GM21576 (cell line): ENCODE data around the gene SCTR.
"Not testable (repeated sequence)": the region's sequence is repeated elsewhere in the genome, so short reads cannot be mapped to it uniquely, and the experiment has no call there.

Source experiments
- ATAC-seq: cut with Tn5 transposase; IDR thresholded peaks from one replicate; pipeline ENCODE4 v1.9.1; 2021; ENCODE audit warnings: mild to moderate bottlenecking, moderate library complexity; ENCODE audit not compliant: unreplicated experiment

The SCTR gene

DNA sequence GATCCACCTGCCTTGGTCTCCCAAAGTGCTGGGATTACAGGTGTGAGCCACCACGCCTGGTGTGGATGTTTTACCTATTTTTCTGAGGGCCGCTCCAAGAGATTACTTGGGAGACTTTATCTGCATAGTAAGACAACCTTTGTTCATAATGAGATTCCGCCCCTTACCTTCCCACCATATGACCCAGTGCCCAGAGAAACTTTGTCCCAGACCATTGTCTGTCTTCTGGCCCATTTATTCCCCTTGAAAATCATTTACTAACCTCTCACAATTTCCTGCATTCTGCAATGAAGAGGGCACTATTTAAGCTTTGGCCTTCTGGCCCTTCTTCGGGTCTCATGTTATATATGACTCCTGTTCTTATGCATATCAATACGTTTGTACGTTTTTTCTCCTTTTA is 106.4 kb downstream of the SCTR start:
- ATAC-seq: no peak

DNA sequence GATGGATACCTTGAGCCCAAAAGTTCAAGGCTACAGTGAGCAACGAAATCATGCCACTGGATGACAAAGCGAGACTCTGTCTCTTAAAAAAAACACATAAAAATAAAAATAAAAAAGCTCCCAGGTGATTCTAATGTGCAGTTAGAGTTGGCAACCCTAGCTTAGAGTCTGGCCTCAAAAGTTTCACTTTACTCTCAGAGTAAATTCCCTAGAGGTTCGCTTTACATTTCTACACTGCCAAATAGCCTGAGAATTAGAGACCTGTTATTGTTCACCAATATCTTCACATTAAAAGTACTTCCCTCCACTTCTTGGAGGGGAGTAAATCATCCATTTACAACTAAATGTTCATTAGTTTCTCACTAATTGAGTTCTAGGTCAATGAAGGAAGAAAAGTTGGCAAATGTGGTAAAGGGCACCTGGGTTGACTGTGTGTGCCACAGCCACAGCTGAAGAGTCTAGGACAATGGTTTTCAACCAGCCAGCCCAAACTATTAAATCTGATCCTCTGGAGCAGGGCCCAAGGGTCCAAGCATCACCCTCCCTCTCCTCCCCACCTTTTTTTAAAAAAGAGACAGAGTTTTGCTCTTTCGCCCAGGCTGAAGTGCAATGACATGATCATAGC is 107.9 kb downstream of the SCTR start:
- no peak for ATAC-seq

DNA sequence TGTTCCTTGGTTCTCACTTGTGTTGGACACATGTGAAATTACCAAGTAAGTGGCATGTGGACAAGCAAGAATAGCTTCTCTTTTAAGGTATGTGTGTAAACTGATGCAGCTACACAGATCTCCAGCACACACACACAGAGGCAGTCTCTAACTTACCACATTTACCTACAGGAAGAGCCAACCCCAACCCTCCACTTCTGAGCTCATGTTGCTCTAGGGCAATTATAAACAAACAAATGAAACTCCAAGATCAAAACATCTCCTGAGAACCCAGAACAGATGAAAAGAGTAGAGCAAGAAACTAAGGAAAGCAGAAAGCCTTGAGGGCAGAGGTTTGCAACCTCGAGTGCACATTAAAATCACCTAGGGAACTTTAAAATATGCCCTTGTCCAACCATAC is 108.7 kb downstream of the SCTR start:
- ATAC-seq: no peak

DNA sequence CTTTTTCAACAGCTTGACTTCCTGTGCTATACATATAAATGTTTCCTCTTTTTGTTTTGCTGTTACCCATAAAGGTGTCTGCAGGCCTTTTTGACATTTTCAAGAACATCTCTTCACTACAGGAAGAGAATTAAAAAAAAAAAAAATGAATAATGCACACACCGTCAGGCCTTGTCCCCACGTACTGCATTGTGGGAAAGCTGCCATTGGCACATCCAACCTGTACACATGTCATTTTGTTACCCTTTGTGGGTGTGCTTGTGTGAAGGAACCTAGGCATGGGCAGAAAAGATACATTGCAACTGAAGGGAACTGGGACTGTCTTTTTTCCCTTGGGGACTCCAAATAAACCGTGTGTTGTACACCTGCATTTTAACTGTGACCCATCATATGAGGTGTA is 109.4 kb downstream of the SCTR start:
- ATAC-seq: no peak

DNA sequence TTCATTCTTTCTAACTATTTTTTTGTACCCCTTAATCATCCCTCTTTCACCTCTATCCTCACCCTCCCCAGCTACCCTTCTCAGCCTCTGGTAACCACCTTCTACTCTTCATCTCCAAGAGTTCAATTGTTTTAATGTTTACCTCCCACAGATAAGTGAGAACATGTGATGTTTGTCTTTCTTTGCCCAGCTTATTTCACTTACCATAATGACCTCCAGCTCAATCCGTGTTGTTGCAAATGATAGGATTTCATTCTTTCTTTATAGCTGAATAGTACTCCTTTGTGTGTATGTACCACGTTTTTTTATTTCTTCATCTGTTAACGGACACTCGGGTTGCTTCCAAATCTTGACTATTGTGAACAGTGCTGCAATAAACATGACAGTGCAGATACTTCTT is 114.8 kb downstream of the SCTR start:
- no peak for ATAC-seq

DNA sequence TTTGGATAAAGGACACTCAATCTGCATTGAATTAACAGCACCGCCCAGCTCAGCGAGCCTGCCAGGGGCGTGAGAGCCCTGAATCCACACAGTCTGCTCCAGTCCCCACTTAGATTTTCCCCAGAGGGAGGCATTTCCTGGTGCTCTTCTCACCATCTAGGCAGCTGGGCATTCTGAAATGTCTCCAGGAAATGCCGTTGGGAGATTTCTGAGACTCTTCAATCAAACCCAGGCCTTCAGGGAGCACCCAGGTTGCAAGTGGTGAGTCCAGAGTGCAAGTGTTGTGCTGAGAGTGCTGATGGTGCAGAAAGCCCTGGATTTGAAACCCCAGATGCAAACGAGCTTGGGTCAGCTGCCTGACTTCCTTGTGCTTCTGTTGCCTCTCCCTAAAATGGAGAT is 116.1 kb downstream of the SCTR start:
- ATAC-seq: no peak

DNA sequence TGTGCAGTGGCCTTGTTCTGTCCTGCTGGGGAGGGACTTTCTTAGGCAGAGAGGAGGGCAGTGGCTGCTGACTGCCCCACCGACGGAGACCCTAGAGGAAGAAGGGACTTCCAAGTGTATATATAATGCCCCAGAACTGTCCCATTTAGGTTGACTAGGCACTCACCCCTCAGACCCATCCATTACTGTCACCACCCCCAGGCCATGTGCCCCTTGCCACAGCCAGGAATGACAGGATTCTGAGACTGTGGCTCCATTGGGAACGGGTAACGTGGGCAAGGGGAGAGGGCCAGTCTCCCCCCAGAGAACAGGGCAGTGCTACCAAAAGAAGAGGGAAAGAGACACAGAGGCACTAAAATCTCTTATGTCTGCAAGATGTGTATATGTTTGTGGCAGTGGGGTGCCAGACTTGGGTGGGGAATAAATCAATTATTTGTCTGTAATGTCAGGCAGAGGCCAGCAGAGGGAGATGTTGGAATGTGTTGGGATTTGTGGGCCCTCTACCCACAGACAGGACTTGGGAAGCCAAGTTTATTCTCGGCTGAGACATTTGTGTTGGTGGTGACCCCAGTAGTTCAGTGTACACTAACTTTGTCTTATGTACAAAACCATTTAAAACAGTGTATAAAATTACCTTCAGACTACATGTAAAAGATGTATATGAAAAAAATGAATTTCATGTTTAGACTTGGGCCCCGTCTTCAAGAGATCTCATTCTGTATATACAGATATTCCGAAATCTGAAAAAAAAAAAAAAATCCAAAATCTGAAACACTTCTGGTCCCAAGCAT is 116.7 kb downstream of the SCTR start:
- peak; percentile 60 for ATAC-seq

DNA sequence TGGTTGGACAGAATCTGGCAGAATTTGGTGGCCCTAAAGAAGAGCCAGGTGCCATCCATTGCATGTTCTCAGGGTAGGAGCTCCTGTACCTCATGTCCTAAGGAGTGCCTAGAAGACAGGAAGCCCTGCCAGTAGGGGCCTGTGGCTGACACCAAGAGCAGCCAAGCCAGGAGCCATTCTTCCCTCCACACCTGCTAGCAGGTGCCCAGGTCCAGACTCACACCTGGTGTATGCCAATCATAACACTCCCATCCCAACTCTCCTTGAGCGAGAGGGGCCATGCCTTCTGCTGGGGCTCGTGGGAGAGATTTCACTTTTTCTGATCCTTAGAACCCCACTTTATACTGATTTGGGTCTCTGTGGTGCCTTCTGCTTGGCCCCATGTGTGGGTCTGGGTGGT is 119.1 kb downstream of the SCTR start:
- no peak for ATAC-seq

DNA sequence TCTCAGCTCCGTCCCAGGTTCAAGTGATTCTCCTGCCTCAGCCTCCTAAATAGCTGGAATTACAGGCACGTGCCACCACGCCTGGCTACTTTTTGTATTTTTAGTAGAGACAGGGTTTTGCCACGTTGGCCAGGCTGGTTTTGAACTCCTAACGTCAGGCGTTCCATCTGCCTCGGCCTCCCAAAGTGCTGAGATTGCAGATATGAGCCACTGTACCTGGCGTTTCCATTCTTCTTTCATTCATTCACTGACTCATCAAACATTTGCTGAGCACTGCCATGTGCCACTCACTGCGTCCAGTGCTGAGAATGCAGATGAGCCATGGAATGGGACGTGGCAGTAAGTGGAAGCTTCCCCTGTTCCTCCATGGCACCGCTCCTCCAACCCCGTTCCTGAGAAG is 120.7 kb downstream of the SCTR start:
- ATAC-seq: not testable (repeated sequence)

DNA sequence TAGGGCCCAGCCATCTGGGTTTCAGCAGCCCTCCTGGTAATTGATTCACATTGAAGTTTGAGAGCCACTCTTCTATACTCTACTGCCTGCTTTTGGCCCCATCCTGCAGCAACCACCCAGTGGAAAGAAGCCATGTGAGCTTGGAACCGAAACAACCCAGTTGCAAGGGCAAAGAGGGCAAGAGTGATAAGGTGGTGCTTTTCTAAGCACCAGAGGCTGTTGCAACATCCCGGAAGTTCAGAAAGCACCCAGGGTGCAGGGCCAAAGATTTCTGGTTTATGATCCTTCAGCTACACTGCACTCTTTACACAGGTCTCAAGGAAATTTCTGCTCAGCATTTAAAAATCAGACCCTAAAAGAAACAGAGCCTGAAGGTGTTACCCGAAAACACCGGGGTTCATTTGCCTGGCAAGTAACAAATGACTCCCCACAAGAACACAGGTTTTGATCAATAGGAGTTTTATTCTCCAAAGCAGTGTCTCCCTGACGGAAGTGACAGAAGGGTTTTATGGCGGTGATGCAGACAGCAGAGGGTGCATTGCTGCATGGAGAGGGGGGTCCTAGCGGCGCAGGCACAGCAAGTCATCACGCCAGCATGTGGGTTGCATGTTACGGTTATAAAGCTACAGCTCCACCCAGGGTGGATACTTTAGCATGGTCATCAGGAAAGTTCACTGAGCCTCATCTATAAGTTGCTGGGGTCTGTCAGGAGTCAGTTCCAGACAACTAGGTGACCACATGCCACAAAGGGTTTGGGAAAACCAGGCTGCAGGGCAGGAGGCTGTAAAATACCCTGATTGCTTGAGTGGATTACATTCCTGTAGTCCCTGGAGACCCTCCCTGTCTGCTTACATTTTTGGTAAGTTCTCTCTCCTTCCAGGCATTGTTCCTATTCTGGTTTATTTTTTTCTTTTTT is 121.4 kb downstream of the SCTR start:
- no peak for ATAC-seq

DNA sequence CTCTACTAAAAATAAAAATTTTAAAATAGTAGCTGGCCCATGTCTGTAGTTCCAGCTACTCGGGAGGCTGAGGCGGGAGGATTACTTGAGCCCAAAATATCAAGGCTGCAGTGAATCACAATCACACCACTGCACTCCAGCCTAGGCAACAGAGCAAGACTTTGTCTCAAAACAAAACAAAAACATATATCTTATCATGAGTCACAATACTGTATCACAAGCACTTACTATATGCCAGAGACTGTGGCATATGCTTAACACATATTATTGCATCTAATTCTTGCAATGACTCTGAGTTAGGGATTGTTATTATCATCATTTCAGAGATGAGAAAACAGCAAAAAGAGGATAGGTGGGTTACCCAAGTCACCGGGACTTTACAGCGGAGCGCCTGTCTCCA is 122.2 kb downstream of the SCTR start:
- ATAC-seq: no peak

DNA sequence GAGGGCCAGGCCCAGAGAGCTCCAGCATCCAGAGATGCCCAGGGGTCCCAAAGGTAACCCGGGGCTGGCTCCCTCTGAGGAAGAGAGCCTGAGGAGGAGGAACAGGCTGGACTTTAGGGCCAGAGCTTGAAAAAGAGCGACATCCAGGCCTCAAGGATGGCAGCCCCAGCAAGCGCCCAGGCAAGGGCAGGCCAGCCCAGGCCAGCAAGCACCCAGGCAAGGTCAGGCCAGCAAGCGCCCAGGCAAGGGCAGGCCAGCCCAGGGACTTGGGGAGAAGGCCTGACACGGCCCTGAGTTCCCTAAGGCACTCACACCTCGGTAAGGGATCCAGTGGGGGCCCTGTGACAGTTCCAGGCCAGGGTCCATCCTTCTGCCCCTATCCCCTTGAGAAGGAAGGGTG is 127.1 kb downstream of the SCTR start:
- no peak for ATAC-seq

DNA sequence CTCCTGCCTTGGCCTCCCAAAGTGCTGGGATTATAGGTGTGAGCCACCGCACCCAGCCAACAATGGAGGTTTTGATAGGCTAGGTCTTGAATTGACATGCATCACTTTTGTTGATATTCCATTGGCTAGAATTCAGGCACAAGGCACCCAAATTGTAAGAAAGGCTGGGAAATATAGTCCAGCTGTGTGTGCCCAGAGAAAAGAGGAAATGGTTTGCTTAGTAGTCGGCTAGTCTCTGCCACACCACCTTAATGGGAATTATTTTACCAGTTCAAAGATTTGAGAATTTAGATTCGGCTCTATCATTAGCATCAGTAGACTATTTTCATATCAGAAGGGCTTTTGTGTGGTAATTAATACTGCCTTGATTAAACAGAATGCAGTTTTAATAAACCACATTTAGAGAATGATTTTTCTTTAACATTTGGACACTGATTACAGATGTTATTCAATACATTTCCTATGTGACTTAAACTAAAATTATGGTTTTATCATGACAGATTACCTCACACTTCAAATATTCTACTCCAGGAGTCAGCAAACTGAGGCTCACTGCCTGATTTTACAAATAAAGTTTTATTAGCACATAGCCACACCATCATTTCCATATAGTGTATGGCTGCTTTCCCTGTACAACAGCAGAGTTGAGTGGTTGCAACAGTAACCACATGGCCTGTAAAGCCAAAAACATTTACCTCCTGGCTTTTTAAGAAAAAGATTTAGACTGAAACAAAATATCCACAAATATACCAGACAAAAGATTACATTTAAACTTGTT is 130.1 kb downstream of the SCTR start:
- no peak for ATAC-seq
